ENCODE measurements around the gene BSDC1.

BSDC1 gene

DNA sequence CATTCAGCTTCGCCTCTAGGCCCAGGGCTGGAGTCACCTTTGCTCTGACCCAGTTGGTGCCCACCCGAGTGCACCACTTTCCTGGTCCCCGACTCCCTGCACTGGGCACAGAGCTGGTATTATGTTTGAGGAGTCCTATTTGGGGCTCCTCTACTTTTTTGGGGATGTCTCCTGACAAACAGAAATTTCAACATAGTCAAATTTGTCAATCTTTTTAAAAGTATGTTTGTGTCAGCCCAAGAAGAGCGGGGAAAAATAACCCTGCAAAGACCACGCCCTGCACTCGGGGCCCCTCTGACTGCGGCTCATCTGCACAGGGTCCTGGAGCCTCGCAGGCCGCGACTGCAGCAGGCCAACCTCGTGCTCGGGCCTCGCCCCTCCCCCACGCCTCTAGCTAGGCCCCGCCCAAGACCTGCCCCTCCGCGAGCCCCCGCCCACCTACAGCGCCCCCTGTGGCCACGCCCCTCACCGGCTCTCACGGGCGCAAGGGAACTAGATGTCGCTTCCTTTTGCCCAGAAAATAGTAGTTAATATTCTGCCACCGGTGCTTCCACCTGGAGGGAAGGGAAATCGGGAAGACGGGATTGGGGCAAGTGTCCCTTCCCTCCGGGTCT lies 43.3 kb downstream of the BSDC1 start:
- CTCF ChIA-PET, result no interaction called here
- no peak for TF ChIP-seq LEF1 (IDR thresholded peaks at IDR 0.05; ENCODE audit: borderline replicate concordance)
- peak; percentile 93 for TF ChIP-seq SP1 (IDR thresholded peaks at IDR 0.05)
- peak; percentile 100 for TF ChIP-seq L3MBTL2 (conservative IDR thresholded peaks at IDR 0.05)
- TF ChIP-seq CTBP1 (IDR thresholded peaks at IDR 0.05; ENCODE audit: borderline replicate concordance), result no peak
- DNase-seq (ENCODE audit: extremely low spot score), result peak; percentile 97
- POLR2A ChIA-PET, result interaction anchor here (1.0 to 6.2 kb wide), 8 partner anchors 9 to 146 kb away, joined by 3 to 33 read pairs (median 4); partner anchors contain the start of genes BSDC1, IQCC and MARCKSL1

GRCh38 chr1:32349211-32349708 lies 45.0 kb downstream of the BSDC1 start:
- CTCF ChIA-PET, result no interaction called here

DNA sequence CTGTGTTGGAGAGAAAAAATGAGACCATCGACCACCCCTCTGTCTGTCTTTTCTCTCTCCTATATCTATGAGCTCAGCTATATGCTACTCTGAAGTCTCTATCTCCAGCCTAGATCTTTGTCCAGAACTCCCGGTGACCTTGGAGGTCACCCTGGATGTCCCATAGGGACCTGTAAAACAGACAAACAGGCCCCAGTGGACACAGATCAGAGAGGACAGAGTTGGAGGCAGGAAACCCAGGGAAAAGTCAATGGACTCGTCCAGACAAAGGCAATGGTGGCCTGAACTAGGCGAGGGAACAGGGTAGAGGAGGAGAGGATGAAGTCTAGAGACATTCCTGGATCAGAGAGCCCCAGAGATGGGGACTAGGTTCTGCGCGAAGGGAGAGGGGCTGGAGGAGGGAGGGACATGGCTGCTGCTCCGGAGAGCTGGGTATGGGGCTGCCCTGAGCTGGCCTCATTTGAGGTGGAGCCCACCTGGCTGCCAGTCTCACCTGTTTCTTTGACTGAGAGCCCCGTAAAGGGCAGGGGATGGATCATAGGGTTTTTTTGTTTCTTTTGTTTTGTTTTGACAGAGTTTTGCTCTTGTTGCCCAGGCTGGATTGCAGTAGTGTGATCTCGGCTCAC lies 47.6 kb downstream of the BSDC1 start:
- ChIA-PET POLR2A (no interaction called here), CTCF (no interaction called here)
- DNase-seq (ENCODE audit: extremely low spot score), result no peak
- TF ChIP-seq BHLHE40 (IDR thresholded peaks at IDR 0.05; ENCODE audit: borderline replicate concordance), result no peak
- no peak for TF ChIP-seq ARNT (IDR thresholded peaks at IDR 0.05)
- TF ChIP-seq CTBP1 (IDR thresholded peaks at IDR 0.05; ENCODE audit: borderline replicate concordance), result no peak
- no peak for TF ChIP-seq ZNF384 (IDR thresholded peaks at IDR 0.05)

More at GRCh38 chr1:32349211-32349708, 45.0 kb downstream of the BSDC1 start:
- no peak for TF ChIP-seq FOXM1 (IDR thresholded peaks at IDR 0.05; ENCODE audit: borderline replicate concordance)
- TF ChIP-seq, protein P1, sequence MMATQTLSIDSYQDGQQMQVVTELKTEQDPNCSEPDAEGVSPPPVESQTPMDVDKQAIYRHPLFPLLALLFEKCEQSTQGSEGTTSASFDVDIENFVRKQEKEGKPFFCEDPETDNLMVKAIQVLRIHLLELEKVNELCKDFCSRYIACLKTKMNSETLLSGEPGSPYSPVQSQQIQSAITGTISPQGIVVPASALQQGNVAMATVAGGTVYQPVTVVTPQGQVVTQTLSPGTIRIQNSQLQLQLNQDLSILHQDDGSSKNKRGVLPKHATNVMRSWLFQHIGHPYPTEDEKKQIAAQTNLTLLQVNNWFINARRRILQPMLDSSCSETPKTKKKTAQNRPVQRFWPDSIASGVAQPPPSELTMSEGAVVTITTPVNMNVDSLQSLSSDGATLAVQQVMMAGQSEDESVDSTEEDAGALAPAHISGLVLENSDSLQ (IDR thresholded peaks at IDR 0.05), result no peak
- TF ChIP-seq ZNF384 (IDR thresholded peaks at IDR 0.05), result no peak
- TF ChIP-seq SP1 (IDR thresholded peaks at IDR 0.05), result no peak
- TF ChIP-seq FOXK2 (IDR thresholded peaks at IDR 0.05), result no peak
- no peak for TF ChIP-seq FOXA1 (IDR thresholded peaks at IDR 0.05)
- TF ChIP-seq TARDBP (IDR thresholded peaks at IDR 0.05), result no peak
- no peak for TF ChIP-seq NFRKB (IDR thresholded peaks at IDR 0.05)
- TF ChIP-seq ELF4 (IDR thresholded peaks at IDR 0.05), result no peak
- TF ChIP-seq CTBP1 (IDR thresholded peaks at IDR 0.05; ENCODE audit: borderline replicate concordance), result no peak
- TF ChIP-seq LEF1 (IDR thresholded peaks at IDR 0.05; ENCODE audit: borderline replicate concordance), result no peak
- no peak for TF ChIP-seq L3MBTL2 (conservative IDR thresholded peaks at IDR 0.05)
- no peak for TF ChIP-seq SUZ12 (IDR thresholded peaks at IDR 0.05)
- no peak for TF ChIP-seq HDGF (IDR thresholded peaks at IDR 0.05; ENCODE audit: borderline replicate concordance)
- no peak for TF ChIP-seq BHLHE40 (IDR thresholded peaks at IDR 0.05; ENCODE audit: borderline replicate concordance)
- no peak for TF ChIP-seq ARNT (IDR thresholded peaks at IDR 0.05)
- POLR2A ChIA-PET, result interaction anchor here (0.6 kb wide), 1 partner anchor 12 kb away, joined by 3 read pairs; no protein-coding TSS in a partner anchor
- no peak for DNase-seq (ENCODE audit: extremely low spot score)

- TF ChIP-seq CTBP1 (IDR thresholded peaks at IDR 0.05; ENCODE audit: borderline replicate concordance) (no peak), FOXM1 (IDR thresholded peaks at IDR 0.05; ENCODE audit: borderline replicate concordance) (no peak), FOXK2 (IDR thresholded peaks at IDR 0.05) (no peak), ZNF384 (IDR thresholded peaks at IDR 0.05) (no peak), SUZ12 (IDR thresholded peaks at IDR 0.05) (no peak), BHLHE40 (IDR thresholded peaks at IDR 0.05; ENCODE audit: borderline replicate concordance) (no peak), ARNT (IDR thresholded peaks at IDR 0.05) (no peak), L3MBTL2 (conservative IDR thresholded peaks at IDR 0.05) (no peak), TARDBP (IDR thresholded peaks at IDR 0.05) (no peak), NFRKB (IDR thresholded peaks at IDR 0.05) (no peak), ELF4 (IDR thresholded peaks at IDR 0.05) (no peak), LEF1 (IDR thresholded peaks at IDR 0.05; ENCODE audit: borderline replicate concordance) (no peak), HDGF (IDR thresholded peaks at IDR 0.05; ENCODE audit: borderline replicate concordance) (no peak), FOXA1 (IDR thresholded peaks at IDR 0.05) (no peak), SP1 (IDR thresholded peaks at IDR 0.05) (no peak)
- TF ChIP-seq, protein P1 (IDR thresholded peaks at IDR 0.05), result no peak
- CTCF ChIA-PET, result no interaction called here
- DNase-seq (ENCODE audit: extremely low spot score), result no peak
- POLR2A ChIA-PET, result interaction anchor here (1.2 kb wide), 1 partner anchor 10 kb away, joined by 10 read pairs; the partner anchor contains the start of gene MARCKSL1
Observed at GRCh38 chr1:32345289-32345827, 48.9 kb downstream of the BSDC1 start.

- no peak for DNase-seq (ENCODE audit: extremely low spot score)
- TF ChIP-seq ARNT (IDR thresholded peaks at IDR 0.05), result no peak
- TF ChIP-seq L3MBTL2 (conservative IDR thresholded peaks at IDR 0.05), result no peak
- no peak for TF ChIP-seq FOXK2 (IDR thresholded peaks at IDR 0.05)
- no peak for TF ChIP-seq LEF1 (IDR thresholded peaks at IDR 0.05; ENCODE audit: borderline replicate concordance)
- no peak for TF ChIP-seq SP1 (IDR thresholded peaks at IDR 0.05)
- TF ChIP-seq FOXA1 (IDR thresholded peaks at IDR 0.05), result no peak
- TF ChIP-seq BHLHE40 (IDR thresholded peaks at IDR 0.05; ENCODE audit: borderline replicate concordance), result no peak
- TF ChIP-seq HDGF (IDR thresholded peaks at IDR 0.05; ENCODE audit: borderline replicate concordance), result no peak
- TF ChIP-seq, protein P1 (IDR thresholded peaks at IDR 0.05), result no peak
- no peak for TF ChIP-seq FOXM1 (IDR thresholded peaks at IDR 0.05; ENCODE audit: borderline replicate concordance)
- TF ChIP-seq CTBP1 (IDR thresholded peaks at IDR 0.05; ENCODE audit: borderline replicate concordance), result no peak
- TF ChIP-seq TARDBP (IDR thresholded peaks at IDR 0.05), result no peak
- TF ChIP-seq ZNF384 (IDR thresholded peaks at IDR 0.05), result no peak
- no peak for TF ChIP-seq SUZ12 (IDR thresholded peaks at IDR 0.05)
- POLR2A ChIA-PET, result no interaction called here
- CTCF ChIA-PET, result no interaction called here
Observed at GRCh38 chr1:32342704-32343103, 51.5 kb downstream of the BSDC1 start.

Data from HEK293T (cell line).